Ovary (tissue), 9 donors: ENCODE results near the gene NKAIN2. TPM values are rescaled to one million over a fixed set of nuclear protein-coding genes. Genes with fewer than 3 reads are reported as not detected.
"Not testable (repeated sequence)": the region's sequence is repeated elsewhere in the genome, so short reads cannot be mapped to it uniquely, and the experiment has no call there.

ENCODE experiments used
- DNase-seq, 5 donors: peaks; one replicate each; pipeline ENCODE4 v3.0.0-alpha.2; 2019 to 2020
- H3K27ac ChIP-seq, 2 donors: fragments of 200-600 bp; one replicate each; pipeline versions ENCODE4 v1.5.1 to v1.8.0; 2019 to 2022
- H3K27me3 ChIP-seq: fragments of 200-600 bp; one replicate; pipeline ENCODE4 v1.8.0; 2022
- H3K36me3 ChIP-seq: fragments of 200-600 bp; sonication (generic); one replicate; pipeline ENCODE4 v1.5.1; 2019
- H3K4me1 ChIP-seq: one replicate; pipeline ENCODE4 v1.8.1; 2013; ENCODE audit warnings: mild to moderate bottlenecking, moderate library complexity; ENCODE audit not compliant: insufficient read depth
- H3K4me3 ChIP-seq: fragments of 200-600 bp; sonication (generic); one replicate; pipeline ENCODE4 v1.5.1; 2017
- H3K9me3 ChIP-seq, 2 donors: fragments of 200-600 bp in 1 of 2; sonication (generic) in 1 of 2; one replicate each; pipeline versions ENCODE4 v1.5.1 to v1.8.1; 2013 to 2019; ENCODE audit warnings: mild to moderate bottlenecking in 1 of 2, moderate library complexity in 1 of 2
- EP300 ChIP-seq: sonication (generic); formaldehyde crosslinking; IDR thresholded peaks from one replicate; pipeline ENCODE4 v1.6.1; 2017; ENCODE audit warnings: antibody characterized with exemption
- POLR2A ChIP-seq: fragments of 450-650 bp; IDR thresholded peaks from one replicate; pipeline ENCODE4 v1.6.1; 2017; ENCODE audit warnings: antibody characterized with exemption, mild to moderate bottlenecking, moderate library complexity
- WGBS, 3 donors: extraction: QIAGEN DNeasy Blood & Tissue Kit in 1 of 3; methylation state at CpG; one replicate each; pipeline versions ENCODE4 v1.1.5 to v1.1.7; 2013 to 2017; 5-methylcytosine and 5-hydroxymethylcytosine counted together
- intact Hi-C, 4 donors: fragments of 100-400 bp; cut with DNase I; formaldehyde crosslinking; loops; one replicate each; pipeline versions ENCODE4 v1.11.0 to v1.15.1; 2022 to 2023
- polyA plus RNA-seq, 2 donors: library from polyadenylated mRNA; stranded (reverse); fragments of 200-250 nt in 1 of 2; fragments of 350-450 nt in 1 of 2; fragmentation: Illumina TruSeq in 1 of 2; extraction: RNeasy Lipid Tissue Mini Kit (QIAGEN cat#74804) in 1 of 2; gene quantifications; one replicate each; pipeline ENCODE4 v1.2.3, GENCODE V29; 2013 to 2014
- total RNA-seq, 7 donors: library from RNA; depleted of rRNA in 2 of 7; stranded (reverse); fragments of >200 nt in 2 of 7; fragmentation: NEBNext Ultra II Directional in 3 of 7; extraction: Animal tissue kit (Norgen Biotek cat#: 25700) in 3 of 7; gene quantifications; one replicate each; pipeline versions ENCODE4 v1.1.0 to v1.2.4, GENCODE V29; 2016 to 2023
- TF ChIP-seq, protein P1 (sequence below), 3 donors: fragments of 450-650 bp in 2 of 3; fragments of 200-600 bp in 1 of 3; IDR thresholded peaks; one replicate each; pipeline versions ENCODE4 v1.5.1 to v1.8.0; 2016 to 2022; ENCODE audit warnings: antibody characterized with exemption in 3 of 3, mild to moderate bottlenecking in 1 of 3
- donor health status: DM: no; HTN: no; CAD: no; lungs with moderate emphysema.
- donor health status: DM: no; HTN: no; CAD: no.
- donor health status: Bipolar disorder and iron deficiency.
- donor health status: DM: yes; HTN: yes; CAD: no.
- donor health status: DM: no; HTN: no; CAD: no.
- donor health status: DM: yes; HTN: yes; CAD: no.

Gene NKAIN2
- total and polyA plus RNA-seq, 9 donors = 0.13 to 1.0 (median 0.40) TPM; not detected in 4

DNA sequence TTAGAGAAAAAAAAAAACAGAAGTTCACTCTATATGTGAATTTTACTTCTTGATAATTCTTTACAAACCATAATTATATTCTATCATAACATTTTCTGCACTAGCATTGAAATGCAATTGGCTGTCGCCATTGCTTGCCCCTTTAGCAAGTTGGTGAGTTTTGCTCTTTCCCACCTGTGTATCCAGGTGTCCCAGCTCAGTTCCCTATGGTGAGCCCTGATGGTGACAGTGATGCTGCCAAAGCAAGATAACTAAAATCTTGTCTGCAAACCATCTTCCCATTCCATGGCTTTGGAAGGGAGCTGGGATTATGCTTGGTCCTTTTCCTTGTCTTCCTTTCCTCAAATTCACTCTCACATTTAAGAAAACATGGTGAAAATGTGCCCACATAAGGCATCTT, 429.6 kb downstream of the NKAIN2 start:
- Histone ChIP-seq H3K4me3 (no peak overlapping the region), H3K27ac (no peak overlapping the region), H3K4me1 (no peaks in the 10 kb centered on the region), H3K36me3 (no peaks in the 10 kb centered on the region), H3K9me3 (no peaks in the 10 kb centered on the region), H3K27me3 (no peaks in the 10 kb centered on the region)
- intact Hi-C loops = no loop called here
- TF ChIP-seq POLR2A (no peak), EP300 (no peak)
- TF ChIP-seq, protein P1, sequence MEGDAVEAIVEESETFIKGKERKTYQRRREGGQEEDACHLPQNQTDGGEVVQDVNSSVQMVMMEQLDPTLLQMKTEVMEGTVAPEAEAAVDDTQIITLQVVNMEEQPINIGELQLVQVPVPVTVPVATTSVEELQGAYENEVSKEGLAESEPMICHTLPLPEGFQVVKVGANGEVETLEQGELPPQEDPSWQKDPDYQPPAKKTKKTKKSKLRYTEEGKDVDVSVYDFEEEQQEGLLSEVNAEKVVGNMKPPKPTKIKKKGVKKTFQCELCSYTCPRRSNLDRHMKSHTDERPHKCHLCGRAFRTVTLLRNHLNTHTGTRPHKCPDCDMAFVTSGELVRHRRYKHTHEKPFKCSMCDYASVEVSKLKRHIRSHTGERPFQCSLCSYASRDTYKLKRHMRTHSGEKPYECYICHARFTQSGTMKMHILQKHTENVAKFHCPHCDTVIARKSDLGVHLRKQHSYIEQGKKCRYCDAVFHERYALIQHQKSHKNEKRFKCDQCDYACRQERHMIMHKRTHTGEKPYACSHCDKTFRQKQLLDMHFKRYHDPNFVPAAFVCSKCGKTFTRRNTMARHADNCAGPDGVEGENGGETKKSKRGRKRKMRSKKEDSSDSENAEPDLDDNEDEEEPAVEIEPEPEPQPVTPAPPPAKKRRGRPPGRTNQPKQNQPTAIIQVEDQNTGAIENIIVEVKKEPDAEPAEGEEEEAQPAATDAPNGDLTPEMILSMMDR (IDR thresholded peaks at IDR 0.05) = no peak
- WGBS, 3 donors = 88 to 94% (median 93%) methylated on average over 1 of the region's 1 CpG
- DNase-seq = no peak

DNA sequence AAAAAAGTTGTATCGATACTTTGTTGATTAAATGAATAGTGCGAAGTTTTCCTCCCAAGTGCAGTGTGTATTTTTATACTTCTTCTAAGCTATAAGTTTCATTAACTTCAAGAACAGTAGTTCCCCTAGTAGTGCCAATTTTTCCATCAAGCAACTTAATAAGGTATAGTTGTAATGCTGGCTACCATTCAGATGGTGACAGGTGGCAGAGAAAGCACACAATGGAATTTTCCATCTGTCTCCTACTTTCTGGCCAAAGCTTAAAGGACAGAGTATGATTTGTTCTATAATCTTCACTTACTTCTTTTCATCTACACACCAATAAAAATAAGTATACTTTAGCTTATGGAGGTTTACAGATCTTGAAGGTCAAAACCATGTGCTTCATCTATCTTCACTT, 431.1 kb downstream of the NKAIN2 start:
- TF ChIP-seq, protein P1 (IDR thresholded peaks at IDR 0.05) = no peak
- TF ChIP-seq EP300 = no peak
- TF ChIP-seq POLR2A = no peak
- Histone ChIP-seq H3K4me1 (no peaks in the 10 kb centered on the region), H3K27ac (no peak overlapping the region), H3K4me3 (no peak overlapping the region), H3K36me3 (no peaks in the 10 kb centered on the region), H3K27me3 (no peaks in the 10 kb centered on the region), H3K9me3 (no peaks in the 10 kb centered on the region)
- intact Hi-C loops = no loop called here
- WGBS, 3 donors = 93 to 98% (median 93%) methylated on average over 2 of the region's 2 CpGs
- no peak for DNase-seq

DNA sequence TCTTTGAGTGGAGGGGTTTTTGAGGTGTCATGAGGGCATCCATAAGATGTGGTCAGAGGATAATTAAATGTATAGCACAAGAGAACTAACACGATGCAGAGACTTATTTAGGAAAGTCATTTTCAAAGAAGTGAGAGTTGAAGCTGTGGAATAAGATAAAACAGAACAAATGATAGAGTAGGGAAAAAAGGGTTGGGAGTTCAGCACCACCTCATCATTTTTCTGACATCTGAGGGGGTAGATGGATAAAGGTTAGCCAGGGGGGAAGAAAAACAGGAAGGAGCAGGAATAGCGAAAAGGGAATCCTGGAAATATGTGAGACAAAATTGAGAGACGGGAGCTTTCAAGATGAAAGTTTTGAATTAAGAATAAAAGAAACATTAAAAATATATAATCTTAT, 434.2 kb downstream of the NKAIN2 start:
- DNase-seq = no peak
- H3K4me3 ChIP-seq = no peak overlapping the region
- 64 to 71% (median 65%) methylated on average over 3 of the region's 3 CpGs for WGBS, 3 donors
- no peaks in the 10 kb centered on the region for H3K36me3 ChIP-seq
- intact Hi-C loops = no loop called here
- H3K27me3 ChIP-seq = no peaks in the 10 kb centered on the region
- H3K4me1 ChIP-seq = no peaks in the 10 kb centered on the region
- no peaks in the 10 kb centered on the region for H3K9me3 ChIP-seq
- TF ChIP-seq, protein P1 (IDR thresholded peaks at IDR 0.05) = no peak
- TF ChIP-seq EP300 (no peak), POLR2A (no peak)
- H3K27ac ChIP-seq = no peak overlapping the region

GRCh38 chr6:124238408-124238807, 434.7 kb downstream of the NKAIN2 start:
- H3K36me3 ChIP-seq, DNase-seq, H3K4me1 ChIP-seq, intact Hi-C loops, H3K27ac ChIP-seq, H3K4me3 ChIP-seq, H3K27me3 ChIP-seq, H3K9me3 ChIP-seq: not testable (repeated sequence)
- 81 to 86% (median 85%) methylated on average over 2 of the region's 2 CpGs for WGBS, 3 donors

- no peak overlapping the region for H3K4me3 ChIP-seq
- no peak for TF ChIP-seq POLR2A
- no peak for TF ChIP-seq EP300
- TF ChIP-seq, protein P1 (IDR thresholded peaks at IDR 0.05) = no peak
- H3K27ac ChIP-seq = no peak overlapping the region
- no peaks in the 10 kb centered on the region for H3K27me3 ChIP-seq
- no peaks in the 10 kb centered on the region for H3K36me3 ChIP-seq
- WGBS, 3 donors = 88 to 91% (median 89%) methylated on average over 8 of the region's 8 CpGs
- no peak for DNase-seq
- no peaks in the 10 kb centered on the region for H3K4me1 ChIP-seq
- intact Hi-C loops = no loop called here
- H3K9me3 ChIP-seq = no peaks in the 10 kb centered on the region
These were observed 451.4 kb downstream of the NKAIN2 start for GRCh38 chr6:124254941-124255685.
